Neural cell (in vitro differentiated cells): Measurements from ENCODE around the gene FNDC1.

Source experiments
- EP300 ChIP-seq: fragments of 450-650 bp; conservative IDR thresholded peaks from 2 replicates; pipeline ENCODE4 v1.6.1; 2014; ENCODE audit warnings: antibody characterized with exemption, mild to moderate bottlenecking, moderate library complexity; ENCODE audit not compliant: poor library complexity, severe bottlenecking
- EZH2 ChIP-seq: fragments of 200-600, 300-800 bp; shearing (Covaris generic), sonication (generic); IDR thresholded peaks from 2 replicates; pipeline ENCODE4 v1.6.1; 2014; ENCODE audit warnings: antibody characterized with exemption, low read length, borderline replicate concordance, mild to moderate bottlenecking; ENCODE audit not compliant: insufficient read depth, poor library complexity, severe bottlenecking
- MXI1 ChIP-seq: fragments of 450-650 bp; conservative IDR thresholded peaks from 2 replicates; pipeline ENCODE4 v1.6.1; 2014; ENCODE audit warnings: antibody characterized with exemption, mild to moderate bottlenecking; ENCODE audit not compliant: poor library complexity, severe bottlenecking
- POLR2AphosphoS5 ChIP-seq: IDR thresholded peaks from 2 replicates; pipeline ENCODE4 v1.6.1; 2012
- TAF1 ChIP-seq: IDR thresholded peaks from 2 replicates; pipeline ENCODE4 v1.6.1; 2012; ENCODE audit warnings: low read depth
- TF ChIP-seq, protein P1 (sequence below): IDR thresholded peaks from 2 replicates; pipeline ENCODE4 v1.6.1; 2012; ENCODE audit warnings: borderline replicate concordance
- TF ChIP-seq, protein P2 (sequence below): fragments of 450-650 bp; IDR thresholded peaks from 2 replicates; pipeline ENCODE4 v1.5.1; 2014; ENCODE audit warnings: antibody characterized with exemption, mild to moderate bottlenecking, moderate library complexity; ENCODE audit not compliant: poor library complexity, severe bottlenecking

DNA sequence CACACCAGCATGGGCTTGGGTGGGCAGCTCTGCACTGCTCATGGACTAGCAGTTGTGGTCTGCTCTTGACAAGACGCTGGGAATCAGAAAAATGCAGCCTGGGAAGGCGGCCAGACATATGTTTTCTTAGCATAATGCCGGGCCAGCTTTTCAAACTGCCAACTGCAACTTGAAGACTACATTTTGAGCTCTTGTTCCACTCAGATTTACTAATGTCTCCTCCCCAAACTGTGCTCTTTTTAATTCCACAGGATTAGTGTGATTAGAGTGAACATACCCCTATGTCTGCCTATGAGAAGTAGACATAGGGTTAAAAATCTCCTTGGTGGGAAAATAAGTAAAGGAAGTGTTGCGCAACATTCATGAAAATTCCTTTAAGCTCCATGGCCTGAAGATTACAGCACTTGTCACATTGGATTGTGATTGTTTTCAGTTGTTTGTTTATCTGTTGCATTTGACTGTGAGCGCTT lies 5.3 kb upstream of the FNDC1 start:
- TF ChIP-seq EZH2 (no peak), EP300 (no peak), TAF1 (no peak), POLR2AphosphoS5 (no peak), MXI1 (no peak)
- TF ChIP-seq, protein P1, sequence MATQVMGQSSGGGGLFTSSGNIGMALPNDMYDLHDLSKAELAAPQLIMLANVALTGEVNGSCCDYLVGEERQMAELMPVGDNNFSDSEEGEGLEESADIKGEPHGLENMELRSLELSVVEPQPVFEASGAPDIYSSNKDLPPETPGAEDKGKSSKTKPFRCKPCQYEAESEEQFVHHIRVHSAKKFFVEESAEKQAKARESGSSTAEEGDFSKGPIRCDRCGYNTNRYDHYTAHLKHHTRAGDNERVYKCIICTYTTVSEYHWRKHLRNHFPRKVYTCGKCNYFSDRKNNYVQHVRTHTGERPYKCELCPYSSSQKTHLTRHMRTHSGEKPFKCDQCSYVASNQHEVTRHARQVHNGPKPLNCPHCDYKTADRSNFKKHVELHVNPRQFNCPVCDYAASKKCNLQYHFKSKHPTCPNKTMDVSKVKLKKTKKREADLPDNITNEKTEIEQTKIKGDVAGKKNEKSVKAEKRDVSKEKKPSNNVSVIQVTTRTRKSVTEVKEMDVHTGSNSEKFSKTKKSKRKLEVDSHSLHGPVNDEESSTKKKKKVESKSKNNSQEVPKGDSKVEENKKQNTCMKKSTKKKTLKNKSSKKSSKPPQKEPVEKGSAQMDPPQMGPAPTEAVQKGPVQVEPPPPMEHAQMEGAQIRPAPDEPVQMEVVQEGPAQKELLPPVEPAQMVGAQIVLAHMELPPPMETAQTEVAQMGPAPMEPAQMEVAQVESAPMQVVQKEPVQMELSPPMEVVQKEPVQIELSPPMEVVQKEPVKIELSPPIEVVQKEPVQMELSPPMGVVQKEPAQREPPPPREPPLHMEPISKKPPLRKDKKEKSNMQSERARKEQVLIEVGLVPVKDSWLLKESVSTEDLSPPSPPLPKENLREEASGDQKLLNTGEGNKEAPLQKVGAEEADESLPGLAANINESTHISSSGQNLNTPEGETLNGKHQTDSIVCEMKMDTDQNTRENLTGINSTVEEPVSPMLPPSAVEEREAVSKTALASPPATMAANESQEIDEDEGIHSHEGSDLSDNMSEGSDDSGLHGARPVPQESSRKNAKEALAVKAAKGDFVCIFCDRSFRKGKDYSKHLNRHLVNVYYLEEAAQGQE: no peak
- TF ChIP-seq, protein P2, sequence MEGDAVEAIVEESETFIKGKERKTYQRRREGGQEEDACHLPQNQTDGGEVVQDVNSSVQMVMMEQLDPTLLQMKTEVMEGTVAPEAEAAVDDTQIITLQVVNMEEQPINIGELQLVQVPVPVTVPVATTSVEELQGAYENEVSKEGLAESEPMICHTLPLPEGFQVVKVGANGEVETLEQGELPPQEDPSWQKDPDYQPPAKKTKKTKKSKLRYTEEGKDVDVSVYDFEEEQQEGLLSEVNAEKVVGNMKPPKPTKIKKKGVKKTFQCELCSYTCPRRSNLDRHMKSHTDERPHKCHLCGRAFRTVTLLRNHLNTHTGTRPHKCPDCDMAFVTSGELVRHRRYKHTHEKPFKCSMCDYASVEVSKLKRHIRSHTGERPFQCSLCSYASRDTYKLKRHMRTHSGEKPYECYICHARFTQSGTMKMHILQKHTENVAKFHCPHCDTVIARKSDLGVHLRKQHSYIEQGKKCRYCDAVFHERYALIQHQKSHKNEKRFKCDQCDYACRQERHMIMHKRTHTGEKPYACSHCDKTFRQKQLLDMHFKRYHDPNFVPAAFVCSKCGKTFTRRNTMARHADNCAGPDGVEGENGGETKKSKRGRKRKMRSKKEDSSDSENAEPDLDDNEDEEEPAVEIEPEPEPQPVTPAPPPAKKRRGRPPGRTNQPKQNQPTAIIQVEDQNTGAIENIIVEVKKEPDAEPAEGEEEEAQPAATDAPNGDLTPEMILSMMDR: no peak
